ENCODE measurements around the gene KIF3C.

KIF3C gene

GRCh38 chr2:25980076-25980887 lies 2.0 kb downstream of the KIF3C start:
- no peak for DNase-seq (ENCODE audit: low spot score)
- H4K8ac ChIP-seq (ENCODE audit: low read depth, low read length) = no peak overlapping the region
- H2AFZ ChIP-seq (ENCODE audit: low read length) = no peak overlapping the region
- no peak overlapping the region for H2BK120ac ChIP-seq (ENCODE audit: low read depth, low read length)
- H3K4ac ChIP-seq (ENCODE audit: low read length) = no peak overlapping the region
- no peak overlapping the region for H3K14ac ChIP-seq (ENCODE audit: low read length)
- peaks cover 28 to 36% of the 10 kb centered on the region in 2 donors for H3K4me1 ChIP-seq (ENCODE audit: control insufficient read depth in 2 of 2, insufficient read depth in 1 of 2, low read depth in 1 of 2, low read length in 2 of 2)
- no peak overlapping the region for H3K9ac ChIP-seq (ENCODE audit: low read depth, low read length, poor library complexity)
- H2AK5ac ChIP-seq (ENCODE audit: low read depth, low read length) = peak overlapping the region; percentile 82
- peaks cover 11% of the 10 kb centered on the region for H3K79me1 ChIP-seq (ENCODE audit: low read depth, low read length)
- H3K18ac ChIP-seq (ENCODE audit: low read length) = no peak overlapping the region
- no CpG with 5 or more reads among the region's 29 CpGs for WGBS, 2 donors (ENCODE audit: extremely low coverage in 2 of 2, insufficient read length in 2 of 2, insufficient replicate concordance in 1 of 2)
- H3K27ac ChIP-seq (replicated peaks; ENCODE audit: low read length) = no peak overlapping the region
- no peaks in the 10 kb centered on the region for H3K9me3 ChIP-seq (replicated peaks in 1 of 2; ENCODE audit: control insufficient read depth in 2 of 2, insufficient read depth in 1 of 2, low read depth in 1 of 2, low read length in 2 of 2)
- H4K91ac ChIP-seq (ENCODE audit: low read depth, low read length, poor library complexity) = no peak overlapping the region
- no peak overlapping the region for H3K23ac ChIP-seq (ENCODE audit: low read depth, low read length, poor library complexity)
- no peak overlapping the region for H3K4me2 ChIP-seq (ENCODE audit: insufficient read depth, low read length, poor library complexity, severe bottlenecking)
- peak overlapping the region in 1 of 2 donors; percentile 19 for H3K4me3 ChIP-seq (ENCODE audit: low read length in 2 of 2)
- H3K27me3 ChIP-seq (ENCODE audit: control insufficient read depth in 3 of 3, insufficient read depth in 3 of 3, low read depth in 1 of 3, low read length in 3 of 3) = peaks cover 0 to 5% (median 0%) of the 10 kb centered on the region in 3 experiments
- H3K36me3 ChIP-seq (replicated peaks in 1 of 2; ENCODE audit: control insufficient read depth in 2 of 2, insufficient read depth in 2 of 2, low read length in 2 of 2) = peaks cover 2 to 41% of the 10 kb centered on the region in 2 donors
- H2BK12ac ChIP-seq (ENCODE audit: low read length) = no peak overlapping the region
- no peak overlapping the region for H2BK5ac ChIP-seq (ENCODE audit: low read length)
- no peak overlapping the region for H2BK15ac ChIP-seq (ENCODE audit: low read length)

DNA sequence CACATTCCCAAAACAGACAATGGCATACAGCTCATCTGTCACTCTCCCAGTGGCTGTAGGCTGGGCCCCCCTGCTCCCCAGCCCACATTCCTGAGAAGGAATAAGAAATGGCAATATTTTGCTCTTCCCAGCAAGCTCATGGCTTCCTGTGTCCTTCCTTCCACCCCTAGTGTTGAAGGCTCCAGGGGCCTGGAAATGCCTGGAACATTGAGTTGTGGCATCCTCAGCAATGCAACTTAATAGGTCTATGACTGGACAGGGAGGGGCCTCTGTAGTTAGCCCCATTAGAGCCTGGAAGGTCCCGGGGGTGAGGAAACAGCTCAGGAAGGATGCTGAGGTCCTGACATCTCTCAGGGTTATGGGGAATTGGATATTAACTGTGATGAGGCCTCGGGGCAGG lies 3.3 kb downstream of the KIF3C start:
- no CpG with 5 or more reads among the region's 2 CpGs for WGBS, 2 donors (ENCODE audit: extremely low coverage in 2 of 2, insufficient read length in 2 of 2, insufficient replicate concordance in 1 of 2)
- Histone ChIP-seq H3K36me3 (replicated peaks in 1 of 2; ENCODE audit: control insufficient read depth in 2 of 2, insufficient read depth in 2 of 2, low read length in 2 of 2) (peaks cover 2 to 47% of the 10 kb centered on the region in 2 donors), H2BK15ac (ENCODE audit: low read length) (no peak overlapping the region), H3K4me2 (ENCODE audit: insufficient read depth, low read length, poor library complexity, severe bottlenecking) (no peak overlapping the region), H3K9ac (ENCODE audit: low read depth, low read length, poor library complexity) (no peak overlapping the region), H2BK12ac (ENCODE audit: low read length) (no peak overlapping the region), H2AK5ac (ENCODE audit: low read depth, low read length) (no peak overlapping the region), H3K79me1 (ENCODE audit: low read depth, low read length) (peaks cover 11% of the 10 kb centered on the region), H4K91ac (ENCODE audit: low read depth, low read length, poor library complexity) (no peak overlapping the region), H3K9me3 (replicated peaks in 1 of 2; ENCODE audit: control insufficient read depth in 2 of 2, insufficient read depth in 1 of 2, low read depth in 1 of 2, low read length in 2 of 2) (no peaks in the 10 kb centered on the region), H3K27me3 (ENCODE audit: control insufficient read depth in 3 of 3, insufficient read depth in 3 of 3, low read depth in 1 of 3, low read length in 3 of 3) (peaks cover 0 to 5% (median 0%) of the 10 kb centered on the region in 3 experiments), H3K4ac (ENCODE audit: low read length) (no peak overlapping the region), H2BK120ac (ENCODE audit: low read depth, low read length) (no peak overlapping the region), H2BK5ac (ENCODE audit: low read length) (no peak overlapping the region), H3K27ac (replicated peaks; ENCODE audit: low read length) (no peak overlapping the region), H3K4me1 (ENCODE audit: control insufficient read depth in 2 of 2, insufficient read depth in 1 of 2, low read depth in 1 of 2, low read length in 2 of 2) (peaks cover 28 to 36% of the 10 kb centered on the region in 2 donors), H2AFZ (ENCODE audit: low read length) (no peak overlapping the region), H3K18ac (ENCODE audit: low read length) (no peak overlapping the region), H3K14ac (ENCODE audit: low read length) (no peak overlapping the region), H3K23ac (ENCODE audit: low read depth, low read length, poor library complexity) (no peak overlapping the region), H3K4me3 (ENCODE audit: low read length in 2 of 2) (no peak overlapping the region), H4K8ac (ENCODE audit: low read depth, low read length) (no peak overlapping the region)
- DNase-seq (ENCODE audit: low spot score) = no peak

GRCh38 chr2:25977768-25978167 lies 4.5 kb downstream of the KIF3C start:
- no peak overlapping the region for H3K23ac ChIP-seq (ENCODE audit: low read depth, low read length, poor library complexity)
- no peak overlapping the region for H2AFZ ChIP-seq (ENCODE audit: low read length)
- H3K4ac ChIP-seq (ENCODE audit: low read length) = no peak overlapping the region
- no peaks in the 10 kb centered on the region for H3K9me3 ChIP-seq (replicated peaks in 1 of 2; ENCODE audit: control insufficient read depth in 2 of 2, insufficient read depth in 1 of 2, low read depth in 1 of 2, low read length in 2 of 2)
- peaks cover 2 to 52% of the 10 kb centered on the region in 2 donors for H3K36me3 ChIP-seq (replicated peaks in 1 of 2; ENCODE audit: control insufficient read depth in 2 of 2, insufficient read depth in 2 of 2, low read length in 2 of 2)
- no peak overlapping the region for H2BK120ac ChIP-seq (ENCODE audit: low read depth, low read length)
- peak overlapping the region; percentile 0 for H2BK5ac ChIP-seq (ENCODE audit: low read length)
- no peak for DNase-seq (ENCODE audit: low spot score)
- peaks cover 11% of the 10 kb centered on the region for H3K79me1 ChIP-seq (ENCODE audit: low read depth, low read length)
- no peak overlapping the region for H3K4me3 ChIP-seq (ENCODE audit: low read length in 2 of 2)
- H3K4me1 ChIP-seq (ENCODE audit: control insufficient read depth in 2 of 2, insufficient read depth in 1 of 2, low read depth in 1 of 2, low read length in 2 of 2) = peaks cover 26 to 36% of the 10 kb centered on the region in 2 donors
- no CpG with 5 or more reads among the region's 3 CpGs for WGBS, 2 donors (ENCODE audit: extremely low coverage in 2 of 2, insufficient read length in 2 of 2, insufficient replicate concordance in 1 of 2)
- H3K14ac ChIP-seq (ENCODE audit: low read length) = no peak overlapping the region
- H2BK15ac ChIP-seq (ENCODE audit: low read length) = no peak overlapping the region
- no peak overlapping the region for H3K4me2 ChIP-seq (ENCODE audit: insufficient read depth, low read length, poor library complexity, severe bottlenecking)
- no peak overlapping the region for H4K8ac ChIP-seq (ENCODE audit: low read depth, low read length)
- no peak overlapping the region for H2BK12ac ChIP-seq (ENCODE audit: low read length)
- peaks cover 0 to 5% (median 0%) of the 10 kb centered on the region in 3 experiments for H3K27me3 ChIP-seq (ENCODE audit: control insufficient read depth in 3 of 3, insufficient read depth in 3 of 3, low read depth in 1 of 3, low read length in 3 of 3)
- no peak overlapping the region for H4K91ac ChIP-seq (ENCODE audit: low read depth, low read length, poor library complexity)
- peak overlapping the region; percentile 12 for H2AK5ac ChIP-seq (ENCODE audit: low read depth, low read length)
- no peak overlapping the region for H3K27ac ChIP-seq (replicated peaks; ENCODE audit: low read length)
- H3K9ac ChIP-seq (ENCODE audit: low read depth, low read length, poor library complexity) = no peak overlapping the region
- H3K18ac ChIP-seq (ENCODE audit: low read length) = no peak overlapping the region

DNA sequence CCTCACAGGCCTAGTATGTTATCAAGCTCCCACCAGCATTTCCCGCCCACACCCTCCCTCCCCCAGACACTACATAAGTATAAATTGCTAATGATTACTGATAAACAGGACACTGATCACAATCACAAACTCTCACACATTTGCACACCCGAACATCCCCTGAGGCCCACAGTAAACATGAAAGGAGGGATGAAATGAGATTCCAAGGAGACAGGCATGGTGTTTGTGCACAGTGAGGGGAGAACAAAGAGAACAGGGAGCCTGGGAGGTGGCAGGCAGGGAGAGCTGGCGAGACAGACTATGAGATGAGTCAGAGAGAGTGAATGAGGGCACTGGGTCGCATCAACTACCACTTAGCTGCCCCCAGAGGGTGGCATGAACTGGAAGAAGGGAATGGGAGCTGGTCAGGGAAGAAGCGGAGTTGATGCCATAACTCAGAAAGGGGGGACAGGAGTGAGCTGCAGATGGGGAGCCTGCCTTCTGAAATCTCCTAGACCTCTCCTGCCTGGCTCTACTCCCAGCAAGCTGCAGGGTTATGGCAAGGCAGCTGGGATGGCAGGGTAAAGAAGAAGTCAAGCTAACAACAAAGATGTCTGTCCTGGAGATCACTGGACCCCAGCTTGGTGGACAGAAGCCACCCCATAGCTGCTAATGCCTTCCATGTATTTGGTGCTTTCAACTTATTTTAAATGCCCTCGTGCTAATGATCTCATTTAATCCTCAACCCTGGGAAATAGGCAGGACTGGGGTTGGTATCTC lies 5.1 kb downstream of the KIF3C start:
- H3K4me1 ChIP-seq (ENCODE audit: control insufficient read depth in 2 of 2, insufficient read depth in 1 of 2, low read depth in 1 of 2, low read length in 2 of 2) = peaks cover 25 to 34% of the 10 kb centered on the region in 2 donors

More for the DNA sequence above, 5.1 kb downstream of the KIF3C start:
- Histone ChIP-seq H3K36me3 (replicated peaks in 1 of 2; ENCODE audit: control insufficient read depth in 2 of 2, insufficient read depth in 2 of 2, low read length in 2 of 2) (peaks cover 2 to 58% of the 10 kb centered on the region in 2 donors), H3K9me3 (replicated peaks in 1 of 2; ENCODE audit: control insufficient read depth in 2 of 2, insufficient read depth in 1 of 2, low read depth in 1 of 2, low read length in 2 of 2) (no peaks in the 10 kb centered on the region), H4K8ac (ENCODE audit: low read depth, low read length) (no peak overlapping the region), H3K79me1 (ENCODE audit: low read depth, low read length) (peaks cover 11% of the 10 kb centered on the region), H3K4me3 (ENCODE audit: low read length in 2 of 2) (no peak overlapping the region), H3K23ac (ENCODE audit: low read depth, low read length, poor library complexity) (no peak overlapping the region), H2AK5ac (ENCODE audit: low read depth, low read length) (no peak overlapping the region), H2BK5ac (ENCODE audit: low read length) (peak overlapping the region; percentile 0), H3K27me3 (ENCODE audit: control insufficient read depth in 3 of 3, insufficient read depth in 3 of 3, low read depth in 1 of 3, low read length in 3 of 3) (peaks cover 0 to 5% (median 0%) of the 10 kb centered on the region in 3 experiments), H3K4ac (ENCODE audit: low read length) (no peak overlapping the region), H3K4me2 (ENCODE audit: insufficient read depth, low read length, poor library complexity, severe bottlenecking) (peak overlapping the region; percentile 11), H2BK120ac (ENCODE audit: low read depth, low read length) (no peak overlapping the region), H3K9ac (ENCODE audit: low read depth, low read length, poor library complexity) (no peak overlapping the region), H2AFZ (ENCODE audit: low read length) (peak overlapping the region; percentile 60), H2BK15ac (ENCODE audit: low read length) (no peak overlapping the region), H2BK12ac (ENCODE audit: low read length) (no peak overlapping the region), H3K14ac (ENCODE audit: low read length) (no peak overlapping the region), H3K18ac (ENCODE audit: low read length) (no peak overlapping the region), H4K91ac (ENCODE audit: low read depth, low read length, poor library complexity) (no peak overlapping the region), H3K27ac (replicated peaks; ENCODE audit: low read length) (no peak overlapping the region)
- WGBS, 2 donors (ENCODE audit: extremely low coverage in 2 of 2, insufficient read length in 2 of 2, insufficient replicate concordance in 1 of 2) = no CpG with 5 or more reads among the region's 6 CpGs
- no peak for DNase-seq (ENCODE audit: low spot score)
